HT-29 (cell line): ENCODE data around the gene SMC3. TPM values are rescaled to one million over a fixed set of nuclear protein-coding genes. Genes with fewer than 3 reads are reported as not detected.
A peak's percentile ranks its signal among the peaks of the same experiment; 100 is the strongest.
"Not testable (repeated sequence)": the region's sequence is repeated elsewhere in the genome, so short reads cannot be mapped to it uniquely, and the experiment has no call there.

Experiments used
- DNase-seq: peaks from one replicate; pipeline ENCODE4 v3.0.0-alpha.2; 2015; ENCODE audit warnings: low spot score
- total RNA-seq: library from RNA; depleted of rRNA; stranded (reverse); fragments of >200 nt; shearing (Covaris generic); gene quantifications from 2 replicates; pipeline ENCODE4 v1.2.3, GENCODE V29; 2014

Gene SMC3
- total RNA-seq, 1 experiment from 2014 or later: 13.8 TPM

- not testable (repeated sequence) for DNase-seq
Measured at GRCh38 chr10:110623316-110623715, 55.8 kb downstream of the SMC3 start.

GRCh38 chr10:110625356-110625894 lies 57.9 kb downstream of the SMC3 start:
- DNase-seq: no peak

- no peak for DNase-seq
Measured at GRCh38 chr10:110625951-110626855, 58.7 kb downstream of the SMC3 start.

- no peak for DNase-seq
Measured at GRCh38 chr10:110628161-110628560, 60.7 kb downstream of the SMC3 start.

- DNase-seq: peak; percentile 38
Measured at GRCh38 chr10:110629680-110630191, 62.2 kb downstream of the SMC3 start.

GRCh38 chr10:110631934-110632333 lies 64.4 kb downstream of the SMC3 start:
- DNase-seq: no peak

GRCh38 chr10:110632591-110633215 lies 65.2 kb downstream of the SMC3 start:
- DNase-seq: no peak

- DNase-seq: peak; percentile 49
Measured at GRCh38 chr10:110634527-110635209, 67.2 kb downstream of the SMC3 start.

- no peak for DNase-seq
Measured at GRCh38 chr10:110636572-110636931, 69.1 kb downstream of the SMC3 start.

GRCh38 chr10:110636932-110637557 lies 69.5 kb downstream of the SMC3 start:
- no peak for DNase-seq

GRCh38 chr10:110637558-110638053 lies 70.1 kb downstream of the SMC3 start:
- no peak for DNase-seq

GRCh38 chr10:110638319-110638718 lies 70.8 kb downstream of the SMC3 start:
- no peak for DNase-seq

GRCh38 chr10:110639046-110639445 lies 71.6 kb downstream of the SMC3 start:
- not testable (repeated sequence) for DNase-seq

- not testable (repeated sequence) for DNase-seq
Measured at GRCh38 chr10:110639858-110640257, 72.4 kb downstream of the SMC3 start.

GRCh38 chr10:110641256-110641655 lies 73.8 kb downstream of the SMC3 start:
- DNase-seq: no peak

GRCh38 chr10:110642204-110643034 lies 74.9 kb downstream of the SMC3 start:
- no peak for DNase-seq

GRCh38 chr10:110643035-110643652 lies 75.6 kb downstream of the SMC3 start:
- DNase-seq: no peak

- no peak for DNase-seq
Measured at GRCh38 chr10:110643653-110644597, 76.4 kb downstream of the SMC3 start, which contains the start of gene RBM20. Gene RBM20 (plus strand): TSS chr10:110644336. CDS start chr10:110644455, 119 bp downstream.
